Astrocyte (in vitro differentiated cells and primary cell): ENCODE results near the gene ZNF813.

Source experiments
- CTCF ChIP-seq: IDR thresholded peaks from 2 replicates; pipeline ENCODE4 v1.5.1; 2011; ENCODE audit warnings: low read depth, mild to moderate bottlenecking, inconsistent platforms, low read length, moderate library complexity; ENCODE audit not compliant: insufficient read depth
- EZH2 ChIP-seq: IDR thresholded peaks from 2 replicates; pipeline ENCODE4 v1.6.1; 2012; ENCODE audit warnings: mild to moderate bottlenecking, low read length, inconsistent platforms; ENCODE audit not compliant: insufficient read depth

DNA sequence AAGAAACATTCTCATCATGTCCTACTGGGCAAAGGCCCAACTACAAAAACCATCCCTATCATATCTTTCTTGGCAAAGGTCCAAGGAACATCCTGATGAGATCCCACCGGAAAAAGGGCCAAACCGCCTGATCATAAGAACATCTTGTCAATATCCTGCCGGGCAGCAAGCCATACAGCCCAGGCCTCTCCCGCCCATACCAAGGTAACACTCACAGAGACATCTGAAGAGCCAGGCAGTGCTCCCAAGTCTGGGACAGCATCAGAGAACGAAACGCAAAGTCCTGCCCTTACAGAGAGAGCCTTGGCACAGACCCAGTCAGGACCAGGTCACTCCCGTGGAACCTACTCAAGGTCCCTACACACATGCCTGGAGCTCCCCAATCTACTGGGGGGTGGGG, 51.9 kb downstream of the ZNF813 start:
- TF ChIP-seq CTCF = no peak
- TF ChIP-seq EZH2 = no peak
